Central memory CD4-positive, alpha-beta T cell (primary cell): ENCODE measurements around the gene PTPRU.

Experiments used
- DNase-seq: peaks from one replicate; pipeline ENCODE4 v3.0.0; 2022

PTPRU gene

GRCh38 chr1:29269382-29269781 lies 33.1 kb downstream of the PTPRU start:
- DNase-seq: no peak

- DNase-seq: no peak
Observed at GRCh38 chr1:29270929-29271521, 34.7 kb downstream of the PTPRU start.

DNA sequence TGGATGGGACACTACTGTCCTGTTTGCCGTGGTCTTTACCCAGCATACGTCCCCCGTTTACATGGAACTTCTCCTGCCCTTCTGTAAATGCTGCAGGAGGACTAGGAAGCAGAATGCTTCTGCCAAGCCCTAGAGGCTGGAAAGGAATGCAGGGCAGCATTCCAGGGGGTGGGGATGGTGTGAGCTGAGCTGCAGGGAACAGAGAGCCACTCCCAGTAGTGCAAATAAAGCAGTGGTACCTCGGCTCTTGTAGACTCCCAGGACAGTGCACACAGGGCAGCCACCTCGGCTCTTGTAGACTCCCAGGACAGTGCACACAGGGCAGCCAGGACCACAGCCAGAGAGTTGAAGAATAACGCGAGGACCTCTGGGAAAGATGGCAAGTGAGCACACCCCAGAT lies 35.4 kb downstream of the PTPRU start:
- no peak for DNase-seq

DNA sequence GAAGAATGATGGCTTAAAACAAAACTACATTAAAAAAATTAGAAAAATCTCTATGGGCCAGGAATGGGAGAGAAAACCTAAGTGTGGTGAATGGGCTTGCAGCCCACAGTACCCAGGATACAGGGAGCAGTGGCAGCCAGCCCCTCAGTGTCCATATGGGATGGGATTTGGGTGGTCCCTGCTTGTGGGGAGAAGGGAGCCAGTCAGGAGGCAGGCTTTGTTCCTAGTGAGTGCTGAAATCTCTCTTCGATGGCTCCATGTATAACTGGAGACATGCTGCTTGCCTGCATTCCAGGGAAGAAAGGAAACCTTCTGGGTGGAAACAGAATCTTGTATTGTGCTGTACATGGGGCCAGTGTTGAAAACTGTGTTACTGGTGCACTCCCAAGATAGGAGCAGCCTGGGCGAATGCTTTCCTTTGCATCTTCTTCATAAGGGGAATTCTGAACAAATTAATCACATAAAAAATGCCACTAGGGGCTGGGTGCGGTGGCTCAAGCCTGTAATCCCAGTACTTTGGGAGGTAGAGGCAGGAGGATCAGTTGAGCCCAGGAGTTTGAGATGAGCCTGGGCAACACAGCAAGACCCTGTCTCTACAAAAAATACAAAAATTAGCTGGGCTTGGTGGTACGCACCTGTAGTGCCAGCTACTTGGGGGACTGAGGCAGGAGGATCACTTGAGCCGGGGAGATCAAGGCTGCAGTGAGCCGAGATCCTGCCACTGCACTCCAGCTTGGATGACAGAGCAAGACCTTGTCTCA lies 36.0 kb downstream of the PTPRU start:
- DNase-seq: no peak

- no peak for DNase-seq
Observed at GRCh38 chr1:29275435-29275834, 39.1 kb downstream of the PTPRU start.

DNA sequence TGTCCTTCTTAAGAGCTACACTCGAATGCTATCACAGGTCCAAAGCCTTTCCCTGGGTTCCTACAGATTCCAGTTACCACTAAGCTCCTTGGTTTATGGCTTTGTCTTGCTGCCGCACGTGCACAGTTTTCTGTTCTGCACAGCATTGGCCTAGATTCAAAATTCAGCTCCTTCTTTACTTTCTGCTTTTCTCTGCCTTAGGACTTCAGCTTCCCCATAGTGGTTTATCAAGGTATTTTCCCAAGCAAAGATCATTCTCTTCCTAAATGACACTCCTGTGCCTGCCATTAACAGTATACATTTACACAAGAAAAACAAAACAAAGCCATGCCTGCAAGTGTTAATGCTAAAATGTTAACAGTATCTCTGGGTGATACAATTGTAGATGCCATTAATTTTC lies 41.8 kb downstream of the PTPRU start:
- DNase-seq: no peak

- no peak for DNase-seq
Observed at GRCh38 chr1:29279406-29279805, 43.1 kb downstream of the PTPRU start.

DNA sequence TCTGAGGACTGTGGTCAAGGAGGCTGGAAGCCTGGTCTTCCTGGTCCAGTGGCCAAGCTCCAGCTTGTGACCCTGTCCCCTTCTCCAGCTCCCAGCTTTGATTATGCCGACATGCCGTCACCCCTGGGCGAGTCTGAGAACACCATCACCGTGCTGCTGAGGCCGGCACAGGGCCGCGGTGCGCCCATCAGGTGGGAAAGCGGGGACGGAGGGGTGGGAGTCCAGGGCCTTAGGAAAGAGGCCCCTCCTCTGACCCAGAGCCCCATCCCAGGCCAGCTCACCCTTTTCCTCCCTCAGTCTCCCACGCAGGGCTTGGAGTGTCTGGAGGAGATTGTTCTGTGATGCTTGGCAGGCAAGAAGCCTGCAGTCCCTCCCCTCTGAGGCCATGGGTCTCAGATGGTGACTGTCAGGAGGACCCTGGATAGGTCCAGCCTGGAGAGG lies 43.6 kb downstream of the PTPRU start:
- DNase-seq: no peak

DNA sequence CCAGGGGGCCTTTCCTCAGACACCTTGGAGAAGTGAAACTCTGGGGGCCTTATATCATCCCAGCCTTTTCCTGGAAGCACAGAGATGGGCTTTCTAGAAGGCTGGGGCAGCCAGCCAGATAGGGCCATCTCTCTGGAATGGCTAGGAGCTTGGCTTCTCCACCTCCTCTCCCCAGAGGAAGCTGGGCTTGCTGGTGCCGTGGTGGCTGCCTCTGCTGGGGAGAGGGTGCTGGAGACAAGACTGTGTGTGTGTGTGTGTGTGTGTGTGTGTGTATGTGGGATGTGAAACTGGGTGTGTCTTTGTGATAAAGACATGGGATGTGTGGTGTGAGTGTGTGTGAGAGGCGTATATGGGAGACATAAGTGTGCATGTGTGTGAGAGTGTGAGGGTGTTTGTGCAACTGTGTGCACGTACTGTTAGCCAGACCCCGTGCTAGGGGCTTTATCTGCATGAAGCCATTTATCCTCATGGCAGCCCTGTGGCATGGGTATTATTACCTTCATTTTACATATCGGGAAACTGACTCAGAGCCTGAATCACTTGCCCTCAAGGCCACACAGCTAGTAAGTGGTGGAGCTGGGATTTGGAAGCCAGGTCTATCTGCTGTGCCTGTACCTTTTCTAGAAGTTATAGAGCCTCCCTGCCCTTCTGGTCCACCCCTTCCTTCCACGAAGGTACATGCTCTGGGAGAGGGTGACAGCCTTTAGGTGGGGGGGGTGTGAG lies 44.2 kb downstream of the PTPRU start:
- no peak for DNase-seq

- no peak for DNase-seq
Observed at GRCh38 chr1:29281571-29281970, 45.2 kb downstream of the PTPRU start.

GRCh38 chr1:29282135-29282923 lies 46.0 kb downstream of the PTPRU start:
- DNase-seq: no peak

DNA sequence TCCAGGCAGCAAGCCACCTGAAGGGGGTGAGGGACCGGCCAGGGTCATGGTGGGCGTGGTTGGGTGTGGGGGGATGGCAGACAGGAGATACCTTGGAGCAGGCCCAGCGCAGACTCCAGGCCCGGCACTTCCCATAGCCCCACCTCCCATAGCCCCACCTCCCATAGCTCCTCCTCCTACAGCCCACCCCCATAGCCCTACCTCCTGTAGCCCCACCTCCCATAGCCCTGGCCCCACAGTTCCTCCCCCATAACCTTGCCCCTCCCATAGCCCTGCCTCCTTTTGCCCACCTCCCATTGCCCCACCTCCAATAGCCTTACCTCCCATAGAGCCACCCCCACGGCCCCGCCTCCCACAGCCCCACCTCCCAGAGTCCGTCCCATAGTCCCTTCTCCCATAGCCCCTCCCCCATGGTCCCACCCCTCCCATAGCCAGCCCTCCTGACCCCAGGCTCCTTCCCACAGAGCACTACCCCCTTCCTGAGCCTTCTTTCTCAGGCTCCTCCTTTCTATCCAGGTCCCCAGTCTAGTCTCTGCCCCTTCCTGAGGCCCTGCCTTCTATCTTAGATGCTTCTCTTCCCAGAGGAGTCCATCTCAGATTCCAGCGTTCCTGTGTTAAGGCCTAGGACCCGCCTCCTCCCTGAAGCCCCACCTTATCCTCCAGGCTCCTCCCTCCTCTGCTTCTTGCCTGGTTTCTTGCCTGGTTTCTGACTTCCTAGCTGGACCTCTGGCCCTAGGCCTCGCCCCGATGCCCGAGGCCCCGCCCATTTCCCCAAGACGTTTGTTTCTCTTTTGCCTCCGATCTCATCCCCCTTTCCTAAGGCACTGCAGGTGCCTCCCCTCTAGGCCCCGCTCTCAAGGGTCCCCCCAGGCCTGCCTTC lies 46.8 kb downstream of the PTPRU start:
- DNase-seq: no peak

GRCh38 chr1:29283804-29284195 lies 47.5 kb downstream of the PTPRU start:
- DNase-seq: no peak

DNA sequence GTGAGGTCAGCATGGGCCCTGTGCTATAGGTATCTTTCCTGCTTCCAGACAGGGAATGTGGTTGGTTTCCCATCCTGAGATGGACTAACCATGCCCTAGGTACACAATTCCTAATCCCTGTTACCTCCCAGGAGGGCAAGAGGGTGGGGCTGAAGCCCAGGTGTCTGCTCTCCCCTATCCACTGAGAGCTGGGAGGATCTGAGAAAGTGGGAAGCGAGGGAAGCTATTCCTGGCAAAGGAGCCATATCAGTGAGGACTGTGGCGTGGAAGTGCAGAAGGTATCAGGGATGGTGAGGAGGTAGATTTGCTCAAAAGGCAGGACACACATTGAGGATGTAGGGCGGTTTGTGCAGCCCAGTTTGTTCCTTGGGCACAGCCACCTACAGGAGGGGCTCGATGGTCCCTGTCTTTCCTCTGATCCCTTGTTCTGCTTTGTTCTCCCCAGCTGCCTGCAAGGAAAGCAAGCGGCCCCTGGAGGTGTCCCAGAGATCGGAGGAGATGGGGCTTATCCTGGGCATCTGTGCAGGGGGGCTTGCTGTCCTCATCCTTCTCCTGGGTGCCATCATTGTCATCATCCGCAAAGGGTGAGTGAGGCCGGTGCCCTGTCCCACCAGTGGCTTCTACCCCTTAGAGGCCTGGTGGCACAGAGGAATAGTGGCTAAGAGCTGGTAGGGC lies 48.1 kb downstream of the PTPRU start:
- DNase-seq: no peak

DNA sequence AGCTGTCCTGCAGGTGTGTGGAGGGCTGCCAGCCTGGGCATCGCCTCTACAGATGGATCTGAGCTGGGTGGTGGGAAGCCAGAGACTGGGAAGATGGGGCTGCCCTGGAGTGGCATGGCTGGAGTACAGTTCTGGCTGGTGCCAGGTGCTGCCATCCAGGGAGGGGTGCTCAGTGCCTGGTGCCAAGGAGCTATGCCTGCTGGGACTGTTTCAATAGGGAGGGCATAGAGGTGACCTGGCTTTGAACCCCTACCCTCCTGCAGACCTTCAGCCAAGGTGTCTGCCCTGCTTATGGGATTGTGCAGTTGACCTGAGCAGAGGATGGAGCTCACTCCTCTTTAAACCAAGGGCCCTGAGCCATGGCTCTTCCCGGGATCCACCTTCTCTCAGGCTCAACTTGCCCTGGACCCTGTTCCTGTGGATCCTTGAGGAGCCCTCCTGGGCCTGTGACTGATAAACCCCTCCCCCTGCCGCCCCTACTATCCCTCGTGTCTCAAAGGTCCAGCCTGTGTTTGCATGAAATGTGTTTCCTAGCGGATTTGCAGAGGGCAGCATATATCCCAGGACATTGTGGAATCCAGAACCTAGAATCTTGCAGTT lies 48.7 kb downstream of the PTPRU start:
- no peak for DNase-seq

DNA sequence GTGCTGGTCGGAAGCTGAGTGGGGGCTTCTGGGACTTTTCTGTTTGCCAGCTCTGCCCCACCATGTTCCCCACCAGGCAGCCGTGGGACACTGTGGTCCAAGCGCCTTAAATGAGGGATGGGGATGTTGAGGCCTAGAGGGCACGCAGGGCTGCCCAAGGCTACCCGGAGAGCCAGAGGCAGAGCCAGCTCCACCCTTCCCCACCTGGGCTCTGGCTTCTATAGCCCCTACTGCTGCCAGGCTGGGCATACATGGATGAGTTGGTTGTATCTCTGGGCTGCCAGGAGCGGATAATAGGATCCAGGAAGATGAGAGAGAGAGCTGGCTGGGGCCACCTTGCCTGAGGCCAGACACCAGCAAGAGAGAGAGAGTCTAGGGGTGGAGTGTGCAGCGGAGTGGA lies 49.4 kb downstream of the PTPRU start:
- no peak for DNase-seq

DNA sequence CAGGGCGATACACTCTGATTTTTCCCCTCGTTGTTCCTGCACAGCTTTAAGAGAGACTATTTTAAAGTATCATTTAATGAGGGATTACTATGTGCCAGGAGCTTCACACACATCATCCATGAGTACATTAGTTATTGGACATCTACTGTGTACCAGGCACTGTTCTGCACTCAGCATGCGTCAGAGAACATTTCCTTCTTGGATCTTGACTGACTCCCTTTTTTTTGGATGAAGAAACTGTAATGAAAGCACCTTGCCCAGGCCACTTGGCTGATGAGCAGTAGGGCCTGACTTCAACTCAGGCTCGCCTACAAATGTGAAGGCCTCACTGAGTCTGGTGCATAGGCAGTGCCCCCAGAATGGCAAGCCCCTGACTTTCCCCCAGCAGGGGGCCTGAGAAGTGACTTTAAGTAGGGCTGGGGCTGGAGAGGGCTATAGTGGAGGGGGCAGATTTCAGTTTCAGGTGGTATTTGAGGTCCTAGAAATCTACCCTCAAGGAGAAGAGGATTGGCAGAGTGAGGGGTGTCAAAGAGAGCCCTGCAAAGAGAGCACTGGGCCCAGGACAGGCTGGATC lies 50.0 kb downstream of the PTPRU start:
- DNase-seq: no peak

DNA sequence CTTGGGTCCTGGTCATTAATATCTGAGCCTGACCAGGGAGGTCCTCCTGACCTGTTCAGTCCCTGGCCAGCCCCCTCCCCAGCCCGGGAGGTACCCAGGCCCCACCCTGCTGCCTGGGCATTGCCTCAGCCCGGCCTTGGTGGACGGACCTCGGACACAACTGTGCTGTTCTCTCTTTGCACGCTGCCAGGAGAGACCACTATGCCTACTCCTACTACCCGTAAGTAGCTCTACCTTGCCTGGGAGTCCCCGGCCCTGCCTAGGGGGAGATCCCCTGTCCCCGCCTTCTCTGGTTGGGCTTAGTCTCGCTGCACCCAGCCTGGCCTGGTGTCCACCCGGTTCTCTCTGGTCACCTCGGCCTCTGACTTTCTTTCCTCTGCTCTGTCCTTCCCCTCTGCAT lies 53.2 kb downstream of the PTPRU start:
- no peak for DNase-seq

- no peak for DNase-seq
Observed at GRCh38 chr1:29290414-29290985, 54.2 kb downstream of the PTPRU start.

DNA sequence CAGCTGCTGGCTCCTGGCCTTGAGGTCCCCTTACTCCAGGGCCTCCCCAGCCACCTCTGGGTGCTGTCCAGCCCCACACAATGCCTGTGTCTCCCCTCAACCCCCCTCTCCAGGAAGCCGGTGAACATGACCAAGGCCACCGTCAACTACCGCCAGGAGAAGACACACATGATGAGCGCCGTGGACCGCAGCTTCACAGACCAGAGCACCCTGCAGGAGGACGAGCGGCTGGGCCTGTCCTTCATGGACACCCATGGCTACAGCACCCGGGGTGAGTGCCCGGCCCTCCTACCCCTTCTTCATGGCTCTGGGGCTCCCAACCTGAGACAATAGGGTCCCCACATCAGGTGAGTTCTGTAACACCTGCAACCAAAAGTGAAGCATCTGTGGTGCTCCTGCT lies 55.4 kb downstream of the PTPRU start:
- no peak for DNase-seq
